Panc1 (cell line): Measurements from ENCODE around the gene SELENOT.

Experiments
- CTCF ChIP-seq: fragments of 450-650 bp; IDR thresholded peaks from 2 replicates; pipeline ENCODE4 v1.5.1; 2017; ENCODE audit warnings: mild to moderate bottlenecking
- SIN3A ChIP-seq: IDR thresholded peaks from 2 replicates; pipeline ENCODE4 v1.6.1; 2012; ENCODE audit warnings: low read depth, mild to moderate bottlenecking, low read length, moderate library complexity, borderline replicate concordance; ENCODE audit not compliant: insufficient read depth

GRCh38 chr3:150581174-150581573, 21.9 kb upstream of the SELENOT start:
- TF ChIP-seq CTCF: no peak
- no peak for TF ChIP-seq SIN3A
